ENCODE data around the gene ZNF275. TPM values are rescaled to one million over a fixed set of nuclear protein-coding genes. Genes with fewer than 3 reads are reported as not detected.
A peak's percentile ranks its signal among the peaks of the same experiment; 100 is the strongest.

Gene ZNF275
- total and polyA plus RNA-seq, 12 donors: 22.8 to 252 (median 101) TPM

GRCh38 chrX:153347530-153347929, 13.6 kb downstream of the ZNF275 start:
- Histone ChIP-seq H3K36me3 (replicated peaks in 1 of 2) (peaks cover 0 to 41% of the 10 kb centered on the region in 2 donors), H3K9me3 (replicated peaks in 1 of 3) (no peaks in the 10 kb centered on the region), H3K27ac (no peak overlapping the region), H3K27me3 (no peaks in the 10 kb centered on the region), H3K4me1 (replicated peaks in 1 of 2) (peaks cover 3 to 5% of the 10 kb centered on the region in 2 donors), H3K4me3 (no peak overlapping the region)
- 95 to 100% (median 95%) methylated on average over 2 to 38 of the region's 38 CpGs; no CpG with 5 or more reads in 1 of the 4 donors for WGBS, 4 donors
- TF ChIP-seq CTCF (IDR thresholded peaks at IDR 0.05) (no peak), POLR2A (IDR thresholded peaks at IDR 0.05) (no peak)
- DNase-seq: no peak
- intact Hi-C loops (cut with DNase I): no loop called here

- Histone ChIP-seq H3K27ac (peak overlapping the region in 1 of 5 donors; percentile 9), H3K36me3 (replicated peaks in 1 of 2) (peaks cover 0 to 41% of the 10 kb centered on the region in 2 donors), H3K27me3 (no peaks in the 10 kb centered on the region), H3K4me1 (replicated peaks in 1 of 2) (no peaks in the 10 kb centered on the region), H3K4me3 (no peak overlapping the region), H3K9me3 (replicated peaks in 1 of 3) (no peaks in the 10 kb centered on the region)
- intact Hi-C loops (cut with DNase I): no loop called here
- peak in 1 of 7 donors; percentile 21 for DNase-seq
- TF ChIP-seq CTCF (IDR thresholded peaks at IDR 0.05) (no peak), POLR2A (IDR thresholded peaks at IDR 0.05) (no peak)
- 59 to 74% (median 70%) methylated on average over 8 of the region's 8 CpGs for WGBS, 4 donors
These were observed 14.5 kb downstream of the ZNF275 start for GRCh38 chrX:153348421-153348820.

- 60 to 94% (median 80%) methylated on average over 1 to 5 of the region's 5 CpGs for WGBS, 4 donors
- no peak for TF ChIP-seq POLR2A (IDR thresholded peaks at IDR 0.05)
- TF ChIP-seq CTCF (IDR thresholded peaks at IDR 0.05): no peak
- intact Hi-C loops (cut with DNase I): no loop called here
- peak overlapping the region in 3 of 5 donors; percentile 17 to 62 (median 48) for H3K27ac ChIP-seq
- H3K4me3 ChIP-seq: no peak overlapping the region
- H3K9me3 ChIP-seq (replicated peaks in 1 of 3): no peaks in the 10 kb centered on the region
- peaks cover 0 to 34% of the 10 kb centered on the region in 2 donors for H3K36me3 ChIP-seq (replicated peaks in 1 of 2)
- H3K27me3 ChIP-seq: no peaks in the 10 kb centered on the region
- no peaks in the 10 kb centered on the region for H3K4me1 ChIP-seq (replicated peaks in 1 of 2)
- DNase-seq: no peak
These were observed 16.0 kb downstream of the ZNF275 start for GRCh38 chrX:153349952-153350351.

- H3K9me3 ChIP-seq (replicated peaks in 1 of 3): no peaks in the 10 kb centered on the region
- no peak for DNase-seq
- intact Hi-C loops (cut with DNase I): no loop called here
- TF ChIP-seq CTCF (IDR thresholded peaks at IDR 0.05): no peak
- TF ChIP-seq POLR2A (IDR thresholded peaks at IDR 0.05): no peak
- peak overlapping the region in 2 of 5 donors; percentile 45 to 55 for H3K27ac ChIP-seq
- peaks cover 0 to 18% of the 10 kb centered on the region in 2 donors for H3K36me3 ChIP-seq (replicated peaks in 1 of 2)
- 75 to 92% (median 81%) methylated on average over 3 to 8 of the region's 8 CpGs for WGBS, 4 donors
- no peak overlapping the region for H3K4me3 ChIP-seq
- no peaks in the 10 kb centered on the region for H3K27me3 ChIP-seq
- H3K4me1 ChIP-seq (replicated peaks in 1 of 2): no peaks in the 10 kb centered on the region
These were observed 18.0 kb downstream of the ZNF275 start for GRCh38 chrX:153351981-153352380.
